ENCODE data around the gene STIP1.

DNA sequence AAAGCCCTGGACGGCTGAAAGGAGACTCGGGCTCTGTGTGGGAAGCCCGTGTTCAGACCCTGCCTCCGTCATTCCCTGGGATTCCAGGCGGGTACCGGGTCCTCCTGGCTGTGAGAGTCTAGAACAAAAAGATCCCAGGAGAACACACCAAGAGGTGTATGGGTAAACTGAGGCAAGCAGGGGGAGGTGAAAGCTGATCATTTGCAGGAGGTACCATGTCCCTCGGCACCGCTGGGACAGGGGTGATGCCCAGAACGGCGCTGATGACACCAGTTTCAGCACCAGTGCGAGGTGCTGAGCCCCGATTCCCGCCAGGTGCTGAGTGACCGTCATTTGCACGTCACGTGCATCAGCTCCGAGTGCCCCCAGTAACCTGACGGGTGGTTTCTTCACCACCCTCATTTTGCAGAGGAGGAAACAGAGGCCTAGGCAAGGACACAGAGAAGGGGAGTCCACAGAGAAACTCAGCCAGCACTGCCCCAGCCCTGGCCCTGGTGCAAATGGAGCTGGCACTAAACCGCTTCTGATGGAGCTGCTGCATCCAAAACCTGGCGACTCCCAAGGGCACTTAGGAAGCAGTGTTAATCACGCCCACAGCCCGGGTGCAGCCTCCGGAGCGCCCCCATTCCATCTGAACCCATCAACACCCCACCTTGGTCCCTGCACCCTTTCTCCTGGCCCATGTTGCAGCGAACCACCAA lies 36.9 kb upstream of the STIP1 start:
- TF ChIP-seq CTCF (IDR thresholded peaks at IDR 0.05; ENCODE audit: low read depth, low read length, missing input control) (no peak), YY1 (IDR thresholded peaks at IDR 0.05) (no peak), ATF3 (IDR thresholded peaks at IDR 0.05) (no peak), SP1 (IDR thresholded peaks at IDR 0.05) (no peak), RXRA (IDR thresholded peaks at IDR 0.05) (no peak), RAD21 (IDR thresholded peaks at IDR 0.05) (no peak), REST (IDR thresholded peaks at IDR 0.05) (no peak), HNF4G (IDR thresholded peaks at IDR 0.05) (no peak), GABPA (IDR thresholded peaks at IDR 0.05 in 1 of 2, conservative IDR thresholded peaks at IDR 0.05 in 1 of 2) (no peak), TAF1 (conservative IDR thresholded peaks at IDR 0.05) (no peak), EGR1 (IDR thresholded peaks at IDR 0.05; ENCODE audit: low read depth in 2 of 2) (no peak), FOXA1 (IDR thresholded peaks at IDR 0.05) (no peak)

Data from liver (tissue), 3 donors.